Measurements from ENCODE around the gene BCAS3. TPM values are rescaled to one million over a fixed set of nuclear protein-coding genes. Genes with fewer than 3 reads are reported as not detected.
A peak's percentile ranks its signal among the peaks of the same experiment; 100 is the strongest.
"Not testable (repeated sequence)": the region's sequence is repeated elsewhere in the genome, so short reads cannot be mapped to it uniquely, and the experiment has no call there.

The BCAS3 gene
- total and polyA plus RNA-seq, 4 donors, result 11.6 to 47.6 (median 27.4) TPM

DNA sequence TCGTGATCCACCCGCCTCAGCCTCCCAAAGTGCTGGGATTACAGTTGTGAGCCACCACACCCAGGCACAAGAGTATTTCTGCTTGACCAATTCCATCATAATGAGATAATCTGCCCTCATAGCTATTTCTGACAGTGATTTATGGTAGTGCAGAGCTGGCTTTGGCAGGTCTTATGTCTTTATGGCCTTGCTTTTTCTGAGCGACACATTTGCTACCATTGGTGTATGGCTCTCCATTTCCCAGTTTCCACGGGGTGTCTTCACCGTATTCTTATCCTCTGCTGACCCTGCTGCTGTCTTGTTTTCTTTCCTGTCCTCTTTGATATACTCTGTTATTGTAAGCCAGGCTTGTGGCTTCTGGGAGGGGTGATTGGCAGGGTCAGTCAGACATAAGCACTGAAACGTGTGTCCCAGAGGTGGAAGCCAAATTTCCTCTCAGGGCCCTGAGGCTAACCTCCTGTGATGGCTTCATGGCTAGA, 560.8 kb downstream of the BCAS3 start:
- peak; percentile 50 for ATAC-seq (ENCODE audit: low FRiP score)
- no peak for DNase-seq
- Histone ChIP-seq H3K4me3 (ENCODE audit: low read length in 2 of 2) (no peak overlapping the region), H3K9me3 (ENCODE audit: control insufficient read depth, low read length) (no peaks in the 10 kb centered on the region), H3K27me3 (ENCODE audit: control insufficient read depth in 1 of 2, insufficient read depth in 2 of 2, low read length in 1 of 2) (no peaks in the 10 kb centered on the region), H3K4me1 (ENCODE audit: control insufficient read depth in 1 of 2, insufficient read depth in 2 of 2, low read length in 2 of 2) (no peaks in the 10 kb centered on the region), H3K27ac (ENCODE audit: low read depth in 1 of 2, low read length in 2 of 2) (peak overlapping the region in 1 of 2 donors; percentile 73), H3K36me3 (ENCODE audit: control insufficient read depth in 1 of 2, insufficient read depth in 2 of 2, low read length in 1 of 2) (no peaks in the 10 kb centered on the region)
- intact Hi-C loops (cut with DNase I), result loop anchor here in 1 of 2 donors (5.0 kb wide), 1 partner anchor 36 kb away; no protein-coding TSS in a partner anchor
- 42 to 44% methylated on average over 6 of the region's 6 CpGs for WGBS, 2 donors

DNA sequence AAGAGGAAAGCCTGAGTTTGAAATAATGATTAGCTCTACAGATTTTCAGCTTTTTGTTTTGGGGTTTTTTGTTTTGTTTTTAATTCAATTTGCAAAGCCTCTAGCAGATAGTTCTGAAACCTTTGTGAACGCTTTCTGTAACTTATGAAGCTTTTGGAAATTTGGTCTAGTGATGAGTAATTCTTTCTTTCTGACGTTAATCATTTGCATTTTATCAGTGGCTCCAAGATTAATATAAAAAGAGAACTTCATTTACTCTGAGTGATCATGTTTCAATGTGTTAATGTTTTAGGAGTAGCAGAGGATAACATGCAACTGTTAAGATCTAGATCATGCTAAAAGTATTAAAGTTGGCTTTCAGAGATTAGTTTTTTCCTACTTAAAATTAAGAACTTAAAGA, 561.7 kb downstream of the BCAS3 start:
- ATAC-seq (ENCODE audit: low FRiP score), result no peak
- Histone ChIP-seq H3K27me3 (ENCODE audit: control insufficient read depth in 1 of 2, insufficient read depth in 2 of 2, low read length in 1 of 2) (no peaks in the 10 kb centered on the region), H3K9me3 (ENCODE audit: control insufficient read depth, low read length) (no peaks in the 10 kb centered on the region), H3K4me3 (ENCODE audit: low read length in 2 of 2) (no peak overlapping the region), H3K36me3 (ENCODE audit: control insufficient read depth in 1 of 2, insufficient read depth in 2 of 2, low read length in 1 of 2) (no peaks in the 10 kb centered on the region), H3K4me1 (ENCODE audit: control insufficient read depth in 1 of 2, insufficient read depth in 2 of 2, low read length in 2 of 2) (no peaks in the 10 kb centered on the region), H3K27ac (ENCODE audit: low read depth in 1 of 2, low read length in 2 of 2) (no peak overlapping the region)
- intact Hi-C loops (cut with DNase I), result loop anchor here in 1 of 2 donors (5.0 kb wide), 1 partner anchor 37 kb away; no protein-coding TSS in a partner anchor
- no peak for DNase-seq
- 53 to 59% methylated on average over 2 of the region's 2 CpGs for WGBS, 2 donors

DNA sequence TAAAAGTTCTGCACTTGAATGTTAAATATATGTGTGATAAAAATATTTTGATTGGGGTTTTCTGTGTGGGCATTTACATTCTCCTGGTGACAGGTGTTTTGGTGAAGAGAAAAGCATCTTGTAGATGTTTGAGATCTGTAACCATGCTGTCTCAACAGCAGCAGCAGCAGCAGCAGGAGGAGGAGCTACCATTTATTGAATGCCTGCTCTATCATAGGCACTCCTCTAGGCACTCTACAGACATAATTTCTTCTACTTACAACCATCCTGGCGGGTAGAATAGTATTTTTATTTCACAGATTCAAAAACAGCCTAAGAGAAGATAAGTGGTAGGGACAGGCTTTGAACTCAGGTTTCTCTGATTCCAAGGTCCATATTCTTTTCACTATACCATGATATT, 562.3 kb downstream of the BCAS3 start:
- Histone ChIP-seq H3K36me3 (ENCODE audit: control insufficient read depth in 1 of 2, insufficient read depth in 2 of 2, low read length in 1 of 2) (no peaks in the 10 kb centered on the region), H3K27me3 (ENCODE audit: control insufficient read depth in 1 of 2, insufficient read depth in 2 of 2, low read length in 1 of 2) (no peaks in the 10 kb centered on the region), H3K4me1 (ENCODE audit: control insufficient read depth in 1 of 2, insufficient read depth in 2 of 2, low read length in 2 of 2) (no peaks in the 10 kb centered on the region), H3K9me3 (ENCODE audit: control insufficient read depth, low read length) (no peaks in the 10 kb centered on the region), H3K4me3 (ENCODE audit: low read length in 2 of 2) (no peak overlapping the region), H3K27ac (ENCODE audit: low read depth in 1 of 2, low read length in 2 of 2) (no peak overlapping the region)
- DNase-seq (no peak), ATAC-seq (ENCODE audit: low FRiP score) (no peak)
- intact Hi-C loops (cut with DNase I), result loop anchor here (5.0 kb wide), 1 partner anchor 38 kb away; no protein-coding TSS in a partner anchor
- 90 to 96% methylated on average over 1 of the region's 1 CpG for WGBS, 2 donors

DNA sequence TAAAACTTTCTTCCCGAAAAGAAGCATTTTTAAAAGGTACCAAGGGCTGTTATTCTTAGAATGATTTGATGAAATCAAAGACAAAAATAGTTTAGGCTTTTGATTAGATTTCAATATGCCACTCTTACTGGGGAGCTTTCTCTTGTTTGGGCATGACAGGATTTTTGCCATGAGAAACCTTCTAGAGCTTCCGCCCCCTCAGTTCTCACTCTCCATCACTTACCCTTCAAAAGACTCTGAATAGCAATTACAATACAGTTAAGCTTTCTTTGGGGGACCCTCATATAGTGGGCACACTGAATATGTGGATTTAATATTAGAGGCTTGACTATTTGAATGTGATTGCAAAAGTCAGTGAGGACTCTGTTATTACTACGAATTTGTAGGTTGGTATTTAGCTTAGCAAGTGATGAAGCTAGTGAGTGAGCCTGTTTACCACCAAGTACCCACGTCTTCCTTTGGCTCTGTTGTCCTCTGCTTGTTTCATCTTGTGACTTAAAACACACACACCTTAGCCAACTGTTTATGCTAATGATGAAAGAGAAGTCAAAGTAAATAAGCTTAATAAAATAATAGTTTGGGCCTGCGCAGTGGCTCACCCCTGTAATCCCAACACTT, 563.3 kb downstream of the BCAS3 start:
- no peak overlapping the region for H3K27ac ChIP-seq (ENCODE audit: low read depth in 1 of 2, low read length in 2 of 2)
- H3K27me3 ChIP-seq (ENCODE audit: control insufficient read depth in 1 of 2, insufficient read depth in 2 of 2, low read length in 1 of 2), result no peaks in the 10 kb centered on the region
- H3K36me3 ChIP-seq (ENCODE audit: control insufficient read depth in 1 of 2, insufficient read depth in 2 of 2, low read length in 1 of 2), result no peaks in the 10 kb centered on the region
- H3K4me1 ChIP-seq (ENCODE audit: control insufficient read depth in 1 of 2, insufficient read depth in 2 of 2, low read length in 2 of 2), result no peaks in the 10 kb centered on the region
- ATAC-seq (ENCODE audit: low FRiP score) (no peak), DNase-seq (no peak)
- intact Hi-C loops (cut with DNase I), result loop anchor here in 1 of 2 donors (5.0 kb wide), 1 partner anchor 39 kb away; no protein-coding TSS in a partner anchor
- H3K4me3 ChIP-seq (ENCODE audit: low read length in 2 of 2), result no peak overlapping the region
- H3K9me3 ChIP-seq (ENCODE audit: control insufficient read depth, low read length), result no peaks in the 10 kb centered on the region
- 61 to 65% methylated on average over 5 of the region's 5 CpGs for WGBS, 2 donors

DNA sequence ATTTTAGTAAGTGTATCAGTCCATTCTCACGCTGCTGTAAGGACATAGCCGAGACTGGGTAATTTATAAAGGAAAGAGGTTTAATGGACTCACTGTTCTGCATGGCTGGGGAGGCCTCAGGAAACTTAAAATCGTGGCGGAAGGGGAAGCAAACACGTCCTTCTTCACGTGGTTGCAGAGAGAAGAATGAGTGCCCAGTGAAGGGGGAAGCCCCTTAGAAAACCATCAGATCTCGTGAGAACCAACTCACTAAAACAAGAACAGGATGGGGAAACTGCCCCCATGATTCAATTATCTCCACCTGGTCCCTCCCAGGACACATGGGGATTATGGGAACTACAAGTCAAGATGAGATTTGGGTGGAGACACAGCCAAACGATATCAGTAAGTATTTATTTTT, 567.3 kb downstream of the BCAS3 start:
- H3K4me3 ChIP-seq (ENCODE audit: low read length in 2 of 2); H3K27ac ChIP-seq (ENCODE audit: low read depth in 1 of 2, low read length in 2 of 2); H3K9me3 ChIP-seq (ENCODE audit: control insufficient read depth, low read length); ATAC-seq (ENCODE audit: low FRiP score); H3K36me3 ChIP-seq (ENCODE audit: control insufficient read depth in 1 of 2, insufficient read depth in 2 of 2, low read length in 1 of 2); H3K4me1 ChIP-seq (ENCODE audit: control insufficient read depth in 1 of 2, insufficient read depth in 2 of 2, low read length in 2 of 2); H3K27me3 ChIP-seq (ENCODE audit: control insufficient read depth in 1 of 2, insufficient read depth in 2 of 2, low read length in 1 of 2); DNase-seq: not testable (repeated sequence)
- 87 to 88% methylated on average over 8 of the region's 8 CpGs for WGBS, 2 donors
- intact Hi-C loops (cut with DNase I), result loop anchor here in 1 of 2 donors (5.0 kb wide), 1 partner anchor 43 kb away; no protein-coding TSS in a partner anchor

DNA sequence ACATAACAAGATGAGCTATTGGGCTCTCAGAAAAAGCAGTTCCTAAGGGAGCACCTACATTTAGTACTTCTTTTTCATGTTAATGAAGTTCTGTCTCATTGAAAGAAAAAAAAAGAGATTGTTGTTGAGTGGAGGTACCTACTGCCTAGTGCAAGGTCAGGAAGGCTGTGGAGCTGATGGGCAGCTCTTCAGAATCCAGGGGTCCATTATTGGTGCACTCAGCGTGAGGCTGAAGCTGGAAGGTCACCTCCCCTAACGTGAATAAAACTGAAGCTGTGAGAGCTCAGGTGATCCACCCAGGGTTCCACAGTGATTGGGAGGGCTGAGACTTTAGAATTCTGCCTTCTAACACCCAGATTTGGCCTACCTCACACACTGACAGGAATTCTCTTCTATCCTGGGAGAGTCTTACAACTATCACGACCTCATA, 568.1 kb downstream of the BCAS3 start:
- H3K27ac ChIP-seq (ENCODE audit: low read depth in 1 of 2, low read length in 2 of 2), result no peak overlapping the region
- H3K4me3 ChIP-seq (ENCODE audit: low read length in 2 of 2), result no peak overlapping the region
- ATAC-seq (ENCODE audit: low FRiP score) (no peak), DNase-seq (no peak)
- intact Hi-C loops (cut with DNase I), result no loop called here
- H3K4me1 ChIP-seq (ENCODE audit: control insufficient read depth in 1 of 2, insufficient read depth in 2 of 2, low read length in 2 of 2), result no peaks in the 10 kb centered on the region
- WGBS, 2 donors, result 93% methylated on average over 3 of the region's 3 CpGs
- no peaks in the 10 kb centered on the region for H3K36me3 ChIP-seq (ENCODE audit: control insufficient read depth in 1 of 2, insufficient read depth in 2 of 2, low read length in 1 of 2)
- no peaks in the 10 kb centered on the region for H3K27me3 ChIP-seq (ENCODE audit: control insufficient read depth in 1 of 2, insufficient read depth in 2 of 2, low read length in 1 of 2)
- no peaks in the 10 kb centered on the region for H3K9me3 ChIP-seq (ENCODE audit: control insufficient read depth, low read length)

DNA sequence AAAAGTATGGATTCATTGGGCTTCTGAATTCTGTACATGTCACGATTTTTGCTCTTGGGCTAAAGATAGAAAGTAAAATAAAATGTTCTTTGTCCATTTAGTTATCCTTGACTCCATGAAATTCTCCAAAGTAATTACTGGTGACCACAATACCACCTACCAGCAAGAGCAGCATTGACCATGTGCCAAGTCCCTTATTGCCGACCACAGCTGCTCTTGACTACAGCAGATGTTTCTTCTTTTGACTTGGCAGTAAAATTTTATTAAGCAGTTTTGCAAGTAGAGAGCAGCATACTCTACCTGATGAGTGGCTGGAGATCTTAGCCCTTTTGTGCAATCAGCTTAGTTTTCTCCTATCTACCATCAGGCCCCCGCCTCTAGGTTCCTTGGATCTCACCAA, 569.8 kb downstream of the BCAS3 start:
- Histone ChIP-seq H3K4me1 (ENCODE audit: control insufficient read depth in 1 of 2, insufficient read depth in 2 of 2, low read length in 2 of 2) (peaks cover 0 to 2% of the 10 kb centered on the region in 2 donors), H3K36me3 (ENCODE audit: control insufficient read depth in 1 of 2, insufficient read depth in 2 of 2, low read length in 1 of 2) (no peaks in the 10 kb centered on the region), H3K4me3 (ENCODE audit: low read length in 2 of 2) (no peak overlapping the region), H3K27ac (ENCODE audit: low read depth in 1 of 2, low read length in 2 of 2) (peak overlapping the region in 1 of 2 donors; percentile 28), H3K27me3 (ENCODE audit: control insufficient read depth in 1 of 2, insufficient read depth in 2 of 2, low read length in 1 of 2) (no peaks in the 10 kb centered on the region), H3K9me3 (ENCODE audit: control insufficient read depth, low read length) (no peaks in the 10 kb centered on the region)
- intact Hi-C loops (cut with DNase I), result no loop called here
- DNase-seq (no peak), ATAC-seq (ENCODE audit: low FRiP score) (no peak)
- 44 to 54% methylated on average over 3 of the region's 3 CpGs for WGBS, 2 donors

DNA sequence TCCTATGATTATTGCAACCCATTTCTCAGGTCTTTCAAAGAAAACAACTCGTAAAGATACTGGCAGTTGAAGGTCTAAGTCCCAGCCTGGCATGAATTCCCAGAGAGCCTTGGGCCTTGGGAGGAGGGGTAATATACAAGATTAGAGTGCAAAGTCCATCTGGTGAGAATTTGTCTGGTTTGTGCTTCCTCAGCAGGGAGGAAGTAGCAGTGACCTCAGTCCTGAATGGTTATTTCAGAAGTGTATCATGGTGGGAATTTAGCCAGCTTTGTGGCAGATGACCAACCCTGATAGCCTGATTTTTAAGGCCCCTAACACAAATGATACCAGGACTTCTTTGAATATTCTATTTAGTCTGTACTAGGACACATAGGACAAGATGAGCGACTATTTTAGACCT, 570.7 kb downstream of the BCAS3 start:
- no peaks in the 10 kb centered on the region for H3K36me3 ChIP-seq (ENCODE audit: control insufficient read depth in 1 of 2, insufficient read depth in 2 of 2, low read length in 1 of 2)
- peak overlapping the region in 1 of 2 donors; percentile 25 for H3K27ac ChIP-seq (ENCODE audit: low read depth in 1 of 2, low read length in 2 of 2)
- H3K4me1 ChIP-seq (ENCODE audit: control insufficient read depth in 1 of 2, insufficient read depth in 2 of 2, low read length in 2 of 2), result peaks cover 0 to 2% of the 10 kb centered on the region in 2 donors
- no peaks in the 10 kb centered on the region for H3K27me3 ChIP-seq (ENCODE audit: control insufficient read depth in 1 of 2, insufficient read depth in 2 of 2, low read length in 1 of 2)
- H3K9me3 ChIP-seq (ENCODE audit: control insufficient read depth, low read length), result no peaks in the 10 kb centered on the region
- no peak for ATAC-seq (ENCODE audit: low FRiP score)
- 88 to 93% methylated on average over 2 of the region's 2 CpGs for WGBS, 2 donors
- intact Hi-C loops (cut with DNase I), result no loop called here
- H3K4me3 ChIP-seq (ENCODE audit: low read length in 2 of 2), result no peak overlapping the region
- DNase-seq, result no peak
